Gastroesophageal sphincter (tissue), 4 donors: Measurements from ENCODE around the gene ALK. TPM values are rescaled to one million over a fixed set of nuclear protein-coding genes. Genes with fewer than 3 reads are reported as not detected.

ENCODE experiments used
- ATAC-seq: fragments of 150-250 bp; one replicate; pipeline ENCODE4 v1.9.1; 2016; ENCODE audit warnings: mild to moderate bottlenecking, moderate library complexity
- H3K27ac ChIP-seq, 4 donors: fragments of 200-600 bp; sonication (generic) in 3 of 4; 1 replicate in 3 of 4; 2 replicates in 1 of 4; pipeline ENCODE4 v1.5.1; 2016 to 2019
- H3K27me3 ChIP-seq: fragments of 200-600 bp; sonication (generic); one replicate; pipeline ENCODE4 v1.5.1; 2019
- H3K36me3 ChIP-seq, 2 donors: fragments of 200-600 bp; sonication (generic); one replicate each; pipeline ENCODE4 v1.5.1; 2019; ENCODE audit warnings: control low read depth in 1 of 2
- H3K4me1 ChIP-seq, 3 donors: fragments of 200-600 bp; sonication (generic); 1 replicate in 2 of 3; 2 replicates in 1 of 3; pipeline ENCODE4 v1.5.1; 2016 to 2019; ENCODE audit warnings: control low read depth in 2 of 3
- H3K4me3 ChIP-seq, 2 donors: fragments of 200-600 bp; sonication (generic); one replicate each; pipeline ENCODE4 v1.5.1; 2019; ENCODE audit warnings: mild to moderate bottlenecking in 1 of 2, moderate library complexity in 1 of 2
- H3K9me3 ChIP-seq, 3 donors: fragments of 200-600 bp; sonication (generic); one replicate each; pipeline ENCODE4 v1.5.1; 2017 to 2019; ENCODE audit warnings: control low read depth in 2 of 3
- CTCF ChIP-seq, 4 experiments: fragments of 200-600 bp in 2 of 4; fragments of 450-650 bp in 2 of 4; sonication (generic) in 1 of 4; IDR thresholded peaks; one replicate each; pipeline ENCODE4 v1.5.1; 2017 to 2019; ENCODE audit warnings: antibody characterized with exemption in 4 of 4, mild to moderate bottlenecking in 2 of 4, moderate library complexity in 2 of 4
- EP300 ChIP-seq: sonication (generic); formaldehyde crosslinking; IDR thresholded peaks from one replicate; pipeline ENCODE4 v1.6.1; 2017; ENCODE audit warnings: antibody characterized with exemption, mild to moderate bottlenecking
- POLR2A ChIP-seq, 2 donors: fragments of 450-650 bp; IDR thresholded peaks; one replicate each; pipeline ENCODE4 v1.6.1; 2017; ENCODE audit warnings: antibody characterized with exemption in 2 of 2, mild to moderate bottlenecking in 2 of 2, moderate library complexity in 1 of 2
- POLR2AphosphoS5 ChIP-seq: sonication (generic); formaldehyde crosslinking; IDR thresholded peaks from one replicate; pipeline ENCODE4 v1.6.1; 2017; ENCODE audit warnings: antibody characterized with exemption
- WGBS, 2 donors: methylation state at CpG; one replicate each; pipeline ENCODE4 v1.1.5; 2018; ENCODE audit warnings: low coverage in 1 of 2; 5-methylcytosine and 5-hydroxymethylcytosine counted together
- total RNA-seq, 4 donors: library from RNA; depleted of rRNA; stranded (reverse); fragments of >200 nt; gene quantifications; one replicate each; pipeline ENCODE4 v1.1.0, GENCODE V29; 2016

ALK gene
- total RNA-seq, 4 donors from 2014 or later = 0.94 to 1.6 (median 1.1) TPM

- ATAC-seq = no peak
Measured at GRCh38 chr2:29526587-29527586, 394.5 kb downstream of the ALK start.

DNA sequence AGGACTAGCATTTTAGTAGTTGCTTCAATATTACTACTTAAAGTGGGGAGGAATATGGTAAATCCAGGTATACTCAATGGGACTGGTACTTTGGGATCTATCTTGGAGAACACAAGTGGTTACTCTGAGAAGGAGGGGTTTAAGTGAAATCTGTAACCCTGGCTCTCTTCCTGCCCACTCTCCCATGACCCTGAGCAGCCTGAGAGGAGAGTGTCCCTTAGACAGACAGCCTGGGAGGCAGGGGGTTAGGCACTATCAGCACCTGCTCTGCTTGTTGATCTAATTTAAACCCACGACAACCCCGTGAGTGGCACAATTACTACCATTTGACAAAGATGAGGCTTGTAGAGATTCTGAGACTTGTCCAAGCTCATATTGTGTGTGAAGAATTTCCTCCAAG lies 395.5 kb downstream of the ALK start:
- Histone ChIP-seq H3K9me3 (no peaks in the 10 kb centered on the region), H3K27me3 (no peaks in the 10 kb centered on the region), H3K4me3 (no peak overlapping the region), H3K4me1 (peaks cover 0 to 6% (median 0%) of the 10 kb centered on the region in 3 donors), H3K36me3 (no peaks in the 10 kb centered on the region), H3K27ac (no peak overlapping the region)
- TF ChIP-seq POLR2AphosphoS5 = no peak
- no peak for TF ChIP-seq POLR2A (IDR thresholded peaks at IDR 0.05)
- no peak for TF ChIP-seq CTCF (IDR thresholded peaks at IDR 0.05)
- TF ChIP-seq EP300 = no peak
- ATAC-seq = no peak
- 100% methylated on average over 2 of the region's 2 CpGs; no CpG with 5 or more reads in 1 of the 2 donors for WGBS, 2 donors

More at GRCh38 chr2:29526587-29527586, 394.5 kb downstream of the ALK start:
- H3K36me3 ChIP-seq = no peaks in the 10 kb centered on the region
- 60 to 98% methylated on average over 3 to 5 of the region's 7 CpGs for WGBS, 2 donors
- H3K9me3 ChIP-seq = no peaks in the 10 kb centered on the region
- H3K4me1 ChIP-seq = peaks cover 0 to 6% (median 0%) of the 10 kb centered on the region in 3 donors
- TF ChIP-seq POLR2A (IDR thresholded peaks at IDR 0.05) = no peak
- no peak for TF ChIP-seq POLR2AphosphoS5
- no peak for TF ChIP-seq EP300
- no peak for TF ChIP-seq CTCF (IDR thresholded peaks at IDR 0.05)
- H3K4me3 ChIP-seq = no peak overlapping the region
- H3K27me3 ChIP-seq = no peaks in the 10 kb centered on the region
- H3K27ac ChIP-seq = no peak overlapping the region

GRCh38 chr2:29524652-29525051 lies 396.7 kb downstream of the ALK start:
- H3K4me3 ChIP-seq = no peak overlapping the region
- H3K27me3 ChIP-seq = no peaks in the 10 kb centered on the region
- WGBS, 2 donors = 73 to 83% methylated on average over 1 of the region's 1 CpG
- no peak for ATAC-seq
- peaks cover 0 to 6% (median 0%) of the 10 kb centered on the region in 3 donors for H3K4me1 ChIP-seq
- no peaks in the 10 kb centered on the region for H3K9me3 ChIP-seq
- TF ChIP-seq CTCF (IDR thresholded peaks at IDR 0.05) (no peak), EP300 (no peak), POLR2AphosphoS5 (no peak), POLR2A (IDR thresholded peaks at IDR 0.05) (no peak)
- no peaks in the 10 kb centered on the region for H3K36me3 ChIP-seq
- no peak overlapping the region for H3K27ac ChIP-seq

GRCh38 chr2:29522951-29523669 lies 398.3 kb downstream of the ALK start:
- 59 to 67% methylated on average over 2 to 4 of the region's 5 CpGs for WGBS, 2 donors
- ATAC-seq = no peak
- no peaks in the 10 kb centered on the region for H3K9me3 ChIP-seq

More at GRCh38 chr2:29522951-29523669, 398.3 kb downstream of the ALK start:
- H3K27me3 ChIP-seq = no peaks in the 10 kb centered on the region
- H3K4me3 ChIP-seq = no peak overlapping the region
- H3K4me1 ChIP-seq = no peaks in the 10 kb centered on the region
- TF ChIP-seq POLR2AphosphoS5 (no peak), CTCF (IDR thresholded peaks at IDR 0.05) (no peak), POLR2A (IDR thresholded peaks at IDR 0.05) (no peak), EP300 (no peak)
- no peaks in the 10 kb centered on the region for H3K36me3 ChIP-seq
- no peak overlapping the region for H3K27ac ChIP-seq
